Natural killer cell (primary cell): ENCODE results near the gene LMO7. TPM values are rescaled to one million over a fixed set of nuclear protein-coding genes. Genes with fewer than 3 reads are reported as not detected.

Experiments
- ATAC-seq, 3 donors: fragments of 150-1000 bp in 2 of 3; fragments of 200-7000 bp in 1 of 3; cut with Tn5 transposase; 1 replicate in 1 of 3; 2 replicates in 2 of 3; pipeline ENCODE4 v1.10.0; 2021; ENCODE audit warnings: mild to moderate bottlenecking in 2 of 3, moderate library complexity in 2 of 3
- DNase-seq, 2 donors: peaks; one replicate each; pipeline versions ENCODE4 v3.0.0 to v3.0.0-alpha.2; 2013 to 2021; ENCODE audit warnings: mixed read lengths in 1 of 2
- H3K27ac ChIP-seq: one replicate; pipeline ENCODE4 v1.5.1; 2013; ENCODE audit warnings: mild to moderate bottlenecking, low read length
- H3K27me3 ChIP-seq: one replicate; pipeline ENCODE4 v1.6.1; 2013; ENCODE audit warnings: low read length; ENCODE audit not compliant: control insufficient read depth, insufficient read depth
- H3K36me3 ChIP-seq: one replicate; pipeline ENCODE4 v1.6.1; 2013; ENCODE audit warnings: low read length; ENCODE audit not compliant: control insufficient read depth, insufficient read depth
- H3K4me1 ChIP-seq: one replicate; pipeline ENCODE4 v1.6.1; 2013; ENCODE audit warnings: low read length; ENCODE audit not compliant: control insufficient read depth, insufficient read depth
- H3K4me3 ChIP-seq: one replicate; pipeline ENCODE4 v1.5.1; 2013; ENCODE audit warnings: low read length
- H3K9me3 ChIP-seq: one replicate; pipeline ENCODE4 v1.6.1; 2013; ENCODE audit warnings: low read length; ENCODE audit not compliant: control insufficient read depth, insufficient read depth
- H3K27ac Mint-ChIP-seq, 2 donors: one replicate each; pipeline ENCODE4 v1.8.0; 2022; ENCODE audit warnings: mild to moderate bottlenecking in 2 of 2, mixed read lengths in 2 of 2, moderate library complexity in 1 of 2
- H3K27me3 Mint-ChIP-seq, 2 donors: one replicate each; pipeline ENCODE4 v1.8.0; 2022; ENCODE audit warnings: low read depth in 2 of 2, mixed read lengths in 2 of 2
- H3K36me3 Mint-ChIP-seq: one replicate; pipeline ENCODE4 v1.8.0; 2022; ENCODE audit warnings: mixed read lengths
- H3K4me1 Mint-ChIP-seq, 2 donors: one replicate each; pipeline ENCODE4 v1.8.0; 2022; ENCODE audit warnings: mixed read lengths in 2 of 2
- H3K4me3 Mint-ChIP-seq: one replicate; pipeline ENCODE4 v1.8.0; 2022; ENCODE audit warnings: mild to moderate bottlenecking, moderate library complexity, mixed read lengths
- H3K9me3 Mint-ChIP-seq, 2 donors: one replicate each; pipeline ENCODE4 v1.8.0; 2022; ENCODE audit warnings: mixed read lengths in 2 of 2
- WGBS: methylation state at CpG from one replicate; pipeline ENCODE4 v1.1.7; 2013; ENCODE audit warnings: missing lambda C conversion rate; ENCODE audit not compliant: insufficient coverage; 5-methylcytosine and 5-hydroxymethylcytosine counted together
- intact Hi-C: fragments of 100-400 bp; cut with micrococcal nuclease; formaldehyde crosslinking; loops from one replicate; pipeline ENCODE4 v1.14.2; 2022
- total RNA-seq, 4 donors: library from RNA; stranded (reverse); fragments of 120-200 nt in 1 of 4; gene quantifications; one replicate each; pipeline versions ENCODE4 v1.2.3 to v1.2.4, GENCODE V29; 2013 to 2022
- TF ChIP-seq, protein P1 (sequence below): fragments of 200-600 bp; IDR thresholded peaks from one replicate; pipeline ENCODE4 v1.8.0; 2022; ENCODE audit warnings: antibody characterized with exemption

The LMO7 gene
- total RNA-seq, 3 donors from 2014 or later (not counting 1 experiment from before 2014, with no cell fraction given) = 5.5 to 10.4 (median 7.9) TPM

DNA sequence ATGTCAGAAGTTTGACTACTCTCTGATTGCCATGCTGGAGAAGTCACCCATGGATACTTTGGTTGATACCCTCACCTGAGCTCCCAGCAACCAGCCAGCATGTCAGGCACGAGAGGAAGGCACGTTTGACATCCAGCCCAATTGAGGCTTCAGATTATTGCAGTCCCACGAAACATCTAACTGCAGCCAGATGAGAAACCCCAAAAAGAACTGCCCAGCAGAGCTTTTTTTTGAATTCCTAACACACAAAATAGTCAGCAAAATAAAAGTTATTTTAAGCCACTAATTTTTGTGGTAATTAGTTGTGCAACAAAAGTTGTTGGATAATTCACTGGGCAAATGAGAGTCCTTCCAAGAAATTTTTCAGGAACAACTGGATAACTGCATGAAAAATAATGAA, 259.0 kb downstream of the LMO7 start:
- ATAC-seq (no peak), DNase-seq (no peak)
- Histone ChIP-seq H3K4me1 (no peaks in the 10 kb centered on the region), H3K27me3 (no peaks in the 10 kb centered on the region), H3K36me3 (no peaks in the 10 kb centered on the region), H3K27ac (no peak overlapping the region), H3K9me3 (no peaks in the 10 kb centered on the region), H3K4me3 (no peak overlapping the region)
- Mint-ChIP-seq H3K27me3 (peaks cover 5% of the 10 kb centered on the region in 2 donors), H3K4me1 (no peaks in the 10 kb centered on the region), H3K36me3 (no peaks in the 10 kb centered on the region), H3K4me3 (no peak overlapping the region), H3K9me3 (no peaks in the 10 kb centered on the region), H3K27ac (no peak overlapping the region)
- TF ChIP-seq, protein P1, sequence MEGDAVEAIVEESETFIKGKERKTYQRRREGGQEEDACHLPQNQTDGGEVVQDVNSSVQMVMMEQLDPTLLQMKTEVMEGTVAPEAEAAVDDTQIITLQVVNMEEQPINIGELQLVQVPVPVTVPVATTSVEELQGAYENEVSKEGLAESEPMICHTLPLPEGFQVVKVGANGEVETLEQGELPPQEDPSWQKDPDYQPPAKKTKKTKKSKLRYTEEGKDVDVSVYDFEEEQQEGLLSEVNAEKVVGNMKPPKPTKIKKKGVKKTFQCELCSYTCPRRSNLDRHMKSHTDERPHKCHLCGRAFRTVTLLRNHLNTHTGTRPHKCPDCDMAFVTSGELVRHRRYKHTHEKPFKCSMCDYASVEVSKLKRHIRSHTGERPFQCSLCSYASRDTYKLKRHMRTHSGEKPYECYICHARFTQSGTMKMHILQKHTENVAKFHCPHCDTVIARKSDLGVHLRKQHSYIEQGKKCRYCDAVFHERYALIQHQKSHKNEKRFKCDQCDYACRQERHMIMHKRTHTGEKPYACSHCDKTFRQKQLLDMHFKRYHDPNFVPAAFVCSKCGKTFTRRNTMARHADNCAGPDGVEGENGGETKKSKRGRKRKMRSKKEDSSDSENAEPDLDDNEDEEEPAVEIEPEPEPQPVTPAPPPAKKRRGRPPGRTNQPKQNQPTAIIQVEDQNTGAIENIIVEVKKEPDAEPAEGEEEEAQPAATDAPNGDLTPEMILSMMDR = no peak
- intact Hi-C loops = no loop called here
- WGBS = 70% methylated on average over 3 of the region's 3 CpGs

DNA sequence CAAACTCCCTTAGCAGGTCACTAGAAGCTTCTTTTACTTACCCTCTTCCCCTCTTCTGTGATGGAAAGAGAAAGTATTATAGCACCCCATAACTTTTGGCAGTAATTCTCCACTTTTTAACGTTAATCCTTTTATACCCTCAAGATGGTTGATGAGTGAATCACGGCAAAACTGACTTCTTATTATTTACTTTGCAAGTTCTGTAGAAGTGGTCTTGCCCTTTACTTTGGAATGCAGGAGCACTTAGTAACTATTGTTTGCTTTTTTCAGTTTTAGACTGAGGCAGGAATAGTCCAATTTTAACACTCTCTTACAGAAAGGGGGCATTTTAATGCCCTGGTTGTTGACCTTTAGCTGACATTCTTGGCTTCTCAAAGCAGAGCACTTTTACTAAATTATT, 260.1 kb downstream of the LMO7 start:
- ATAC-seq = no peak
- intact Hi-C loops = no loop called here
- DNase-seq = no peak
- Mint-ChIP-seq H3K36me3 (no peaks in the 10 kb centered on the region), H3K4me3 (no peak overlapping the region), H3K27ac (no peak overlapping the region), H3K27me3 (peaks cover 0 to 5% of the 10 kb centered on the region in 2 donors), H3K4me1 (no peaks in the 10 kb centered on the region), H3K9me3 (no peaks in the 10 kb centered on the region)
- Histone ChIP-seq H3K4me3 (no peak overlapping the region), H3K27me3 (no peaks in the 10 kb centered on the region), H3K9me3 (no peaks in the 10 kb centered on the region), H3K36me3 (no peaks in the 10 kb centered on the region), H3K4me1 (no peaks in the 10 kb centered on the region), H3K27ac (no peak overlapping the region)
- TF ChIP-seq, protein P1 = no peak
- no CpG with 5 or more reads among the region's 2 CpGs for WGBS

DNA sequence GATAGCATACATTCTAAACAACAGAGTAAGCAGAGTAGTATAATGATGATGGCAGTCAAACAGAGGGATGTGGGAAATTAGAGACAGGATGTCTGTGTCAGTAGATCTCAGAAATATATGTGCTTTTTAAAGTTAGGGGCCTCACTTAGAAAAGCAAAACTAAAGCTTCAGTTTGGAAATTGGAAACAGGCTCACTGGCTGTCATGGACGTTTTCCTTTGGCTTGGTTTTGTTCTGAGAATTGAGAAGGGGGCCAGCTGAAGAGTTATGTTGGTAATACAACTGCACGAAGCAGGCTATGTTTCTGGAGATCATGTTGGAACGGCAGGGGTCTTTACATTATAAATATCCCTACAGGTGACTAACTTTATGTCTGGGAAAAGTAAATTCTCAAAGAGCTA, 261.3 kb downstream of the LMO7 start:
- Histone ChIP-seq H3K4me3 (no peak overlapping the region), H3K4me1 (no peaks in the 10 kb centered on the region), H3K9me3 (no peaks in the 10 kb centered on the region), H3K27me3 (no peaks in the 10 kb centered on the region), H3K36me3 (no peaks in the 10 kb centered on the region), H3K27ac (no peak overlapping the region)
- peaks cover 0 to 5% of the 10 kb centered on the region in 2 donors for H3K27me3 Mint-ChIP-seq
- 11% methylated on average over 1 of the region's 3 CpGs for WGBS
- intact Hi-C loops = no loop called here
- H3K4me3 Mint-ChIP-seq = no peak overlapping the region
- ATAC-seq (no peak), DNase-seq (no peak)
- H3K9me3 Mint-ChIP-seq = no peaks in the 10 kb centered on the region
- H3K4me1 Mint-ChIP-seq = no peaks in the 10 kb centered on the region
- no peak overlapping the region for H3K27ac Mint-ChIP-seq
- no peaks in the 10 kb centered on the region for H3K36me3 Mint-ChIP-seq
- TF ChIP-seq, protein P1 = no peak

DNA sequence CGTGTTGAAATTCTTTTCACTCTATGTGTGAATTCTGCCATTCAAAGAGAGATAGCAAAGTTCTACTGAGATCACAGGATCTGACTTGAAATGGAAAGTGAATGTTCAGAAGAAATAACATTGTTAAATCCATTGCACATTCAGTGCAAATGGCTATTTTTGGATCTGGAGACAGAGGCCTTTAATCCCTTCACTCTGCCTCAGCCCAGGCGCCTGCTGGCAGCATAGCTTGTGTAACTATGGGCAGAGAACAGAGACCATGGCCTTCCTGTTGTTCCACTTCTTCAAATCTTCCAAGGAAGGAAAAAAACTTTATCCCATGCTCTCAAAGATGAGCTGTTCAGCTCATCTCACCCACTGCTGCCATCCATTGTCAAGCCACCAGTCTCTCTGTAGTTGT, 265.4 kb downstream of the LMO7 start:
- ATAC-seq = no peak
- no peaks in the 10 kb centered on the region for H3K36me3 Mint-ChIP-seq
- no peaks in the 10 kb centered on the region for H3K9me3 ChIP-seq

More for the DNA sequence above, 265.4 kb downstream of the LMO7 start:
- no peaks in the 10 kb centered on the region for H3K4me1 Mint-ChIP-seq
- H3K9me3 Mint-ChIP-seq = no peaks in the 10 kb centered on the region
- H3K27ac ChIP-seq = no peak overlapping the region
- H3K27me3 ChIP-seq = no peaks in the 10 kb centered on the region
- H3K4me1 ChIP-seq = no peaks in the 10 kb centered on the region
- intact Hi-C loops = no loop called here
- 96% methylated on average over 2 of the region's 2 CpGs for WGBS
- no peak overlapping the region for H3K4me3 Mint-ChIP-seq
- H3K27me3 Mint-ChIP-seq = peaks cover 0 to 5% of the 10 kb centered on the region in 2 donors
- TF ChIP-seq, protein P1 = no peak
- H3K4me3 ChIP-seq = no peak overlapping the region
- H3K36me3 ChIP-seq = no peaks in the 10 kb centered on the region
- no peak overlapping the region for H3K27ac Mint-ChIP-seq
- no peak for DNase-seq
